Fibroblast of mammary gland (primary cell): ENCODE results near the gene ZFP92.

Experiments used
- DNase-seq: peaks from one replicate; pipeline ENCODE4 v3.0.0-alpha.2; 2010; ENCODE audit warnings: low read depth
- H3K4me3 ChIP-seq: 2 replicates; pipeline ENCODE4 v1.5.1; 2011; ENCODE audit warnings: low read depth, mild to moderate bottlenecking, low read length, moderate library complexity; ENCODE audit not compliant: control insufficient read depth
- CTCF ChIP-seq: conservative IDR thresholded peaks from 2 replicates; pipeline ENCODE4 v1.5.1; 2011; ENCODE audit warnings: low read depth, low read length, inconsistent platforms; ENCODE audit not compliant: control insufficient read depth, insufficient read depth

ZFP92 gene

GRCh38 chrX:153371256-153371655, 40.0 kb upstream of the ZFP92 start:
- H3K4me3 ChIP-seq: no peak overlapping the region
- TF ChIP-seq CTCF: no peak
- no peak for DNase-seq

GRCh38 chrX:153372949-153373348, 38.3 kb upstream of the ZFP92 start:
- no peak overlapping the region for H3K4me3 ChIP-seq
- no peak for DNase-seq
- no peak for TF ChIP-seq CTCF

- no peak overlapping the region for H3K4me3 ChIP-seq
- no peak for DNase-seq
- TF ChIP-seq CTCF: no peak
Measured at GRCh38 chrX:153374426-153374825, 36.8 kb upstream of the ZFP92 start.

DNA sequence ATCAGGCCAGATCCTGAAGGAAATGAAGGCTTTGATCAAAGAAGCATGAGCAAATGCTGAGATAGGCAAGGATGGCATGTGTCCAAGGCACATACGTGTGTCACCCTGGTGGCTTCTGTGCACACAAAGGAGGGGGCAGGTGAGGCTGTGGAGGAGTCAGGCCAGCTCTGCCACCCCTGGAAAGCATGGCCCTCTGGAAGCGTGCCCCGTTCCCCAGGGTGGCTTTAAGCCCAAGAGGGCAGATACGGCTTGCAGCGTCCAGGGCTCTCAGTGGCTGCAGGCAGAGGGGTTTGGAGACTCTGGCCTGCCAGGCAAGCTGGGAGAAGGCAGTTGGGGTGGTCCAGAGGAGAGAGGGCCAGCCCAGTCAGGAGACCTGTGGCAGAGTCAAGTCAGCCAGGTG, 35.7 kb upstream of the ZFP92 start:
- DNase-seq: no peak
- no peak overlapping the region for H3K4me3 ChIP-seq
- no peak for TF ChIP-seq CTCF

GRCh38 chrX:153377727-153378126, 33.5 kb upstream of the ZFP92 start:
- no peak for DNase-seq
- no peak for TF ChIP-seq CTCF
- H3K4me3 ChIP-seq: no peak overlapping the region

- DNase-seq: no peak
- TF ChIP-seq CTCF: no peak
- H3K4me3 ChIP-seq: no peak overlapping the region
Measured at GRCh38 chrX:153378607-153379006, 32.7 kb upstream of the ZFP92 start.

DNA sequence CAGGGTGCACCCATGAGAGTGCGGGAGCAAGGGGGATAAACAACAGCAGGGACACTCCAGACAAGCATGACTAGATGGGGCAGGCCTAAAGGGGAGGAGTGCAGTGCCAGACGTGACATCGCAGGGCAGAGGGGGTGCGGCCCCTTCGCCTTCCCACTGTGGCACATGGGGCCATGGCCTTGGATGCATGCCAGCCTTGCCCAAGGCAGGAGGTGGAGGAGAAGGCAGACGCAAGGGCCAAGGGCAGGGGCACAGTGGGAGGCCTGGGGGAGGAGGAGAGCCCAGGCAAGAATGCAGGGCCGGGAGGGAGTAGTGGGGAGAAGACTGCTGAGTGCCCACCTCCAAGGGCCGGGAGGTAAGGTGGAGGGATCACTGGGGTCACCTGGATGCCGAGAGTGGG, 31.8 kb upstream of the ZFP92 start:
- TF ChIP-seq CTCF: no peak
- DNase-seq: no peak
- H3K4me3 ChIP-seq: no peak overlapping the region
